SU-DHL-6 (cell line): ENCODE data around the gene FLOT2.
A peak's percentile ranks its signal among the peaks of the same experiment; 100 is the strongest.
"Not testable (repeated sequence)": the region's sequence is repeated elsewhere in the genome, so short reads cannot be mapped to it uniquely, and the experiment has no call there.

Source experiments
- H2AFZ ChIP-seq: fragments of 200-600 bp; sonication (generic); 2 replicates; pipeline ENCODE4 v1.6.1; 2014; ENCODE audit warnings: low read depth, mild to moderate bottlenecking, moderate library complexity, mixed read lengths, antibody characterized with exemption, low read length; ENCODE audit not compliant: severe bottlenecking
- H3F3A ChIP-seq: fragments of 200-600 bp; shearing (Covaris generic); 2 replicates; pipeline ENCODE4 v1.6.0; 2016; ENCODE audit warnings: antibody characterized with exemption, mild to moderate bottlenecking; ENCODE audit not compliant: insufficient read depth
- H3K27ac ChIP-seq: fragments of 200-600 bp; sonication (generic); 2 replicates; pipeline ENCODE4 v1.5.1; 2016; ENCODE audit warnings: low read depth, mild to moderate bottlenecking, low read length, moderate library complexity, mixed read lengths
- H3K27me3 ChIP-seq: fragments of 200-600 bp; sonication (generic), shearing (Covaris generic); 2 replicates; pipeline ENCODE4 v1.6.0; 2014; ENCODE audit warnings: mild to moderate bottlenecking, low read length
- H3K36me3 ChIP-seq: fragments of 200-600 bp; sonication (generic); 2 replicates; pipeline ENCODE4 v1.6.1; 2014; ENCODE audit warnings: mild to moderate bottlenecking, low read length, mixed read lengths
- H3K4me2 ChIP-seq: fragments of 300-600, 200-600 bp; shearing (Covaris generic), sonication (generic); 2 replicates; pipeline ENCODE4 v1.6.0; 2014; ENCODE audit warnings: low read length, low read depth, mild to moderate bottlenecking; ENCODE audit not compliant: poor library complexity, severe bottlenecking
- H3K4me3 ChIP-seq: fragments of 200-600 bp; sonication (generic); 2 replicates; pipeline ENCODE4 v1.5.1; 2014; ENCODE audit warnings: antibody characterized with exemption, low read length, mild to moderate bottlenecking, mixed read lengths; ENCODE audit not compliant: insufficient read depth, poor library complexity, severe bottlenecking
- H3K79me2 ChIP-seq: fragments of 200-600 bp; sonication (generic); 2 replicates; pipeline ENCODE4 v1.6.1; 2014; ENCODE audit warnings: mild to moderate bottlenecking, low read length, moderate library complexity; ENCODE audit not compliant: insufficient read depth
- H3K9ac ChIP-seq: fragments of 200-600 bp; sonication (generic); 2 replicates; pipeline ENCODE4 v1.7.0; 2014; ENCODE audit warnings: mild to moderate bottlenecking, low read length
- H3K9me2 ChIP-seq: fragments of 200-600 bp; sonication (generic); replicated peaks from 2 replicates; pipeline ENCODE4 v1.6.1; 2014; ENCODE audit warnings: low read length; ENCODE audit not compliant: insufficient read depth
- H3K9me3 ChIP-seq: fragments of 200-600 bp; sonication (generic); 2 replicates; pipeline ENCODE4 v1.6.1; 2014; ENCODE audit warnings: low read length, mixed read lengths; ENCODE audit not compliant: insufficient read depth
- H4K20me1 ChIP-seq: fragments of 200-600 bp; sonication (generic); 2 replicates; pipeline ENCODE4 v1.6.1; 2014; ENCODE audit warnings: low read depth, mild to moderate bottlenecking, antibody characterized with exemption, low read length, moderate library complexity, mixed read lengths
- CTCF ChIP-seq: fragments of 200-600 bp; sonication (generic); IDR thresholded peaks from one replicate; pipeline ENCODE4 v1.5.1; 2017; ENCODE audit warnings: antibody characterized with exemption, mild to moderate bottlenecking, low read length, moderate library complexity; ENCODE audit not compliant: insufficient read depth, poor library complexity, severe bottlenecking
- EZH2phosphoT487 ChIP-seq: fragments of 200-600 bp; sonication (generic), shearing (Covaris generic); conservative IDR thresholded peaks from 2 replicates; pipeline ENCODE4 v1.6.1; 2018; ENCODE audit warnings: mild to moderate bottlenecking, antibody characterized with exemption, low read length, moderate library complexity, mixed read lengths

FLOT2 gene

GRCh38 chr17:28848667-28849066 is 48.9 kb downstream of the FLOT2 start:
- not testable (repeated sequence) for H3K27me3 ChIP-seq, H3K9me3 ChIP-seq, H2AFZ ChIP-seq, H3K9me2 ChIP-seq, H4K20me1 ChIP-seq, H3K4me2 ChIP-seq, H3K4me3 ChIP-seq, H3K9ac ChIP-seq, H3K79me2 ChIP-seq, H3K36me3 ChIP-seq, H3K27ac ChIP-seq, H3F3A ChIP-seq
- peak; percentile 28 for TF ChIP-seq CTCF

- H3F3A ChIP-seq, H3K9me3 ChIP-seq: not testable (repeated sequence)
Measured at GRCh38 chr17:28846699-28847098, 50.8 kb downstream of the FLOT2 start.

GRCh38 chr17:28846231-28846630 is 51.3 kb downstream of the FLOT2 start:
- H3F3A ChIP-seq: no peaks in the 10 kb centered on the region
- no peaks in the 10 kb centered on the region for H4K20me1 ChIP-seq
- H3K27ac ChIP-seq: no peak overlapping the region
- H3K36me3 ChIP-seq: no peaks in the 10 kb centered on the region
- H3K9me3 ChIP-seq: no peaks in the 10 kb centered on the region
- H3K4me2 ChIP-seq: no peak overlapping the region
- H3K9ac ChIP-seq: no peak overlapping the region
- H3K4me3 ChIP-seq: no peak overlapping the region
- H3K27me3 ChIP-seq: no peaks in the 10 kb centered on the region
- TF ChIP-seq EZH2phosphoT487: no peak
- no peak for TF ChIP-seq CTCF
- H2AFZ ChIP-seq: no peak overlapping the region
- H3K79me2 ChIP-seq: peaks cover 13% of the 10 kb centered on the region
- H3K9me2 ChIP-seq: no peaks in the 10 kb centered on the region

More at GRCh38 chr17:28846699-28847098, 50.8 kb downstream of the FLOT2 start:
- not testable (repeated sequence) for H3K4me2 ChIP-seq, H3K27ac ChIP-seq, H3K9ac ChIP-seq, H3K36me3 ChIP-seq, H3K4me3 ChIP-seq, H2AFZ ChIP-seq, H3K79me2 ChIP-seq, H4K20me1 ChIP-seq, H3K27me3 ChIP-seq, H3K9me2 ChIP-seq

- H3K4me2 ChIP-seq: no peak overlapping the region
- no peaks in the 10 kb centered on the region for H4K20me1 ChIP-seq
- H3K9me3 ChIP-seq: no peaks in the 10 kb centered on the region
- no peak overlapping the region for H3K4me3 ChIP-seq
- no peaks in the 10 kb centered on the region for H3K9me2 ChIP-seq
- H2AFZ ChIP-seq: no peak overlapping the region
- no peaks in the 10 kb centered on the region for H3F3A ChIP-seq
- H3K36me3 ChIP-seq: no peaks in the 10 kb centered on the region
- TF ChIP-seq CTCF: no peak
- TF ChIP-seq EZH2phosphoT487: no peak
- H3K79me2 ChIP-seq: peaks cover 36% of the 10 kb centered on the region
- no peak overlapping the region for H3K27ac ChIP-seq
- H3K27me3 ChIP-seq: no peaks in the 10 kb centered on the region
- no peak overlapping the region for H3K9ac ChIP-seq
Measured at GRCh38 chr17:28843816-28844148, 53.8 kb downstream of the FLOT2 start.
